Prostate gland (tissue), 2 donors: ENCODE measurements around the gene MAMLD1. TPM values are rescaled to one million over a fixed set of nuclear protein-coding genes. Genes with fewer than 3 reads are reported as not detected.

Experiments used
- DNase-seq: peaks from one replicate; pipeline ENCODE4 v3.0.0-alpha.2; 2019; ENCODE audit warnings: low spot score
- H3K27ac ChIP-seq, 2 donors: fragments of 200-600 bp; sonication (generic); 2 replicates each; pipeline ENCODE4 v1.5.1; 2017 to 2019
- H3K27me3 ChIP-seq: fragments of 200-600 bp; sonication (generic); replicated peaks from 2 replicates; pipeline ENCODE4 v1.5.1; 2019; ENCODE audit not compliant: insufficient read depth
- H3K36me3 ChIP-seq, 2 donors: fragments of 200-600 bp; sonication (generic); 1 replicate in 1 of 2; 2 replicates in 1 of 2; pipeline versions ENCODE4 v1.5.1 to v1.8.1; 2017 to 2019
- H3K4me1 ChIP-seq: fragments of 200-600 bp; sonication (generic); replicated peaks from 2 replicates; pipeline ENCODE4 v1.5.1; 2019
- H3K4me3 ChIP-seq, 2 donors: fragments of 200-600 bp; sonication (generic); 2 replicates each; pipeline ENCODE4 v1.5.1; 2017 to 2019
- H3K9me3 ChIP-seq: fragments of 200-600 bp; sonication (generic); 2 replicates; pipeline ENCODE4 v1.5.1; 2017
- CTCF ChIP-seq, 4 experiments: fragments of 200-600 bp in 2 of 4; fragments of 450-650 bp in 2 of 4; sonication (generic) in 2 of 4; IDR thresholded peaks; 1 replicate in 3 of 4; 2 replicates in 1 of 4; pipeline ENCODE4 v1.5.1; 2016 to 2019; ENCODE audit warnings: antibody characterized with exemption in 4 of 4, mild to moderate bottlenecking in 2 of 4, moderate library complexity in 2 of 4
- POLR2A ChIP-seq: fragments of 450-650 bp; IDR thresholded peaks from one replicate; pipeline ENCODE4 v1.6.1; 2016; ENCODE audit warnings: antibody characterized with exemption, mild to moderate bottlenecking
- POLR2AphosphoS5 ChIP-seq: sonication (generic); formaldehyde crosslinking; IDR thresholded peaks from one replicate; pipeline ENCODE4 v1.6.1; 2017; ENCODE audit warnings: antibody characterized with exemption
- WGBS: methylation state at CpG from one replicate; pipeline ENCODE4 v1.1.5; 2018; 5-methylcytosine and 5-hydroxymethylcytosine counted together
- intact Hi-C: fragments of 100-400 bp; cut with DNase I; formaldehyde crosslinking; loops from one replicate; pipeline ENCODE4 v1.14.2; 2022
- total RNA-seq, 2 donors: library from RNA; depleted of rRNA; stranded (reverse); fragments of >200 nt; gene quantifications; one replicate each; pipeline ENCODE4 v1.1.0, GENCODE V29; 2016

MAMLD1 gene
- total RNA-seq, 2 donors from 2014 or later: 2.2 to 51.7 TPM

- H3K4me1 ChIP-seq: no peaks in the 10 kb centered on the region
- WGBS: 80% methylated on average over 7 of the region's 8 CpGs
- TF ChIP-seq POLR2AphosphoS5 (no peak), CTCF (IDR thresholded peaks at IDR 0.05) (no peak), POLR2A (no peak)
- DNase-seq: no peak
- H3K36me3 ChIP-seq: no peaks in the 10 kb centered on the region
- intact Hi-C loops: no loop called here
- no peak overlapping the region for H3K4me3 ChIP-seq
- H3K27ac ChIP-seq: no peak overlapping the region
- H3K9me3 ChIP-seq: no peaks in the 10 kb centered on the region
- no peaks in the 10 kb centered on the region for H3K27me3 ChIP-seq
Observed at GRCh38 chrX:150536455-150537116, 173.5 kb downstream of the MAMLD1 start.

GRCh38 chrX:150537851-150538250, 174.7 kb downstream of the MAMLD1 start:
- intact Hi-C loops: no loop called here
- Histone ChIP-seq H3K4me3 (no peak overlapping the region), H3K9me3 (no peaks in the 10 kb centered on the region), H3K36me3 (no peaks in the 10 kb centered on the region), H3K27ac (no peak overlapping the region), H3K4me1 (no peaks in the 10 kb centered on the region), H3K27me3 (no peaks in the 10 kb centered on the region)
- DNase-seq: no peak
- 62% methylated on average over 6 of the region's 6 CpGs for WGBS
- TF ChIP-seq CTCF (IDR thresholded peaks at IDR 0.05) (no peak), POLR2A (no peak), POLR2AphosphoS5 (no peak)

- Histone ChIP-seq H3K36me3 (no peaks in the 10 kb centered on the region), H3K4me3 (no peak overlapping the region), H3K9me3 (no peaks in the 10 kb centered on the region), H3K4me1 (no peaks in the 10 kb centered on the region), H3K27me3 (no peaks in the 10 kb centered on the region), H3K27ac (no peak overlapping the region)
- DNase-seq: no peak
- TF ChIP-seq CTCF (IDR thresholded peaks at IDR 0.05): no peak
- no peak for TF ChIP-seq POLR2A
- TF ChIP-seq POLR2AphosphoS5: no peak
- WGBS: 73% methylated on average over 6 of the region's 6 CpGs
- intact Hi-C loops: no loop called here
Observed at GRCh38 chrX:150540965-150541364, 177.8 kb downstream of the MAMLD1 start.

GRCh38 chrX:150542846-150543229, 179.7 kb downstream of the MAMLD1 start:
- Histone ChIP-seq H3K9me3 (no peaks in the 10 kb centered on the region), H3K27ac (no peak overlapping the region), H3K4me1 (no peaks in the 10 kb centered on the region), H3K4me3 (no peak overlapping the region), H3K27me3 (no peaks in the 10 kb centered on the region), H3K36me3 (no peaks in the 10 kb centered on the region)
- 100% methylated on average over 4 of the region's 4 CpGs for WGBS
- no peak for DNase-seq
- TF ChIP-seq POLR2A (no peak), POLR2AphosphoS5 (no peak), CTCF (IDR thresholded peaks at IDR 0.05) (no peak)
- intact Hi-C loops: no loop called here
